Panc1 (cell line): ENCODE data around the gene ZCCHC8. TPM values are rescaled to one million over a fixed set of nuclear protein-coding genes. Genes with fewer than 3 reads are reported as not detected.

Source experiments
- ATAC-seq: fragments of 200-7000 bp; cut with Tn5 transposase; 2 replicates; pipeline ENCODE4 v1.9.1; 2020; ENCODE audit warnings: mild to moderate bottlenecking, moderate library complexity
- BruUV-seq: library from RNA; stranded (reverse); fragments of 400-500 nt; replicated peaks from 2 replicates; lab custom pipeline; 2021; lab: Mats Ljungman, UMichigan
- CTCF ChIA-PET: fragments of 300-600 bp; sonication (Branson Sonifier 250); formaldehyde crosslinking; loops from one replicate; lab custom pipeline; 2022; ENCODE audit warnings: antibody characterized with exemption; lab: Charles Lee
- POLR2A ChIA-PET: fragments of 300-600 bp; sonication (Branson Sonifier 250); formaldehyde crosslinking; loops from one replicate; lab custom pipeline; 2022; ENCODE audit warnings: antibody characterized with exemption; lab: Charles Lee
- DNase-seq: peaks from one replicate; pipeline ENCODE4 v3.0.0-alpha.2; 2010; ENCODE audit warnings: low read depth, low spot score
- H3K27ac ChIP-seq: 2 replicates; pipeline ENCODE4 v1.5.1; 2011; ENCODE audit warnings: mild to moderate bottlenecking, low read length, inconsistent platforms
- H3K27me3 ChIP-seq: fragments of 200-500 bp; sonication (Bioruptor generic); 2 replicates; pipeline ENCODE4 v1.6.0; 2014; ENCODE audit warnings: low read length, inconsistent platforms; ENCODE audit not compliant: control insufficient read depth, insufficient read depth
- H3K36me3 ChIP-seq: fragments of 200-500 bp; sonication (Bioruptor generic); 2 replicates; pipeline ENCODE4 v1.5.1; 2014; ENCODE audit warnings: inconsistent platforms, mild to moderate bottlenecking, low read length, moderate library complexity; ENCODE audit not compliant: control insufficient read depth, insufficient read depth
- H3K4me1 ChIP-seq: 2 replicates; pipeline ENCODE4 v1.5.1; 2011; ENCODE audit warnings: inconsistent platforms, mild to moderate bottlenecking, low read length, moderate library complexity; ENCODE audit not compliant: control insufficient read depth, insufficient read depth
- H3K4me3 ChIP-seq, 2 experiments: 2 replicates each; pipeline ENCODE4 v1.5.1; 2011 to 2012; ENCODE audit warnings: low read depth in 2 of 2, low read length in 2 of 2, mild to moderate bottlenecking in 2 of 2, inconsistent platforms in 1 of 2, moderate library complexity in 1 of 2
- H3K9me3 ChIP-seq: fragments of 200-500 bp; sonication (Bioruptor generic); 2 replicates; pipeline ENCODE4 v1.5.1; 2014; ENCODE audit warnings: low read depth, mild to moderate bottlenecking, inconsistent platforms, low read length, moderate library complexity; ENCODE audit not compliant: control insufficient read depth, insufficient read depth
- CTCF ChIP-seq: fragments of 450-650 bp; IDR thresholded peaks from 2 replicates; pipeline ENCODE4 v1.5.1; 2017; ENCODE audit warnings: mild to moderate bottlenecking
- POLR2AphosphoS5 ChIP-seq: IDR thresholded peaks from 2 replicates; pipeline ENCODE4 v1.6.1; 2012; ENCODE audit warnings: mild to moderate bottlenecking, low read depth, low read length, moderate library complexity
- REST ChIP-seq, 2 experiments: IDR thresholded peaks; 2 replicates each; pipeline ENCODE4 v1.6.1; 2011 to 2012; ENCODE audit warnings: low read depth in 2 of 2, control low read depth in 1 of 2, low read length in 1 of 2, mild to moderate bottlenecking in 1 of 2, moderate library complexity in 1 of 2; ENCODE audit not compliant: insufficient read depth in 1 of 2
- SIN3A ChIP-seq: IDR thresholded peaks from 2 replicates; pipeline ENCODE4 v1.6.1; 2012; ENCODE audit warnings: low read depth, mild to moderate bottlenecking, low read length, moderate library complexity, borderline replicate concordance; ENCODE audit not compliant: insufficient read depth
- TCF7L2 ChIP-seq: IDR thresholded peaks from 2 replicates; pipeline ENCODE4 v1.6.1; 2011; ENCODE audit warnings: mild to moderate bottlenecking, low read depth, low read length, inconsistent platforms
- in situ Hi-C: cut with HindIII; loops from 2 replicates; pipeline ENCODE4 v1.10.0; 2016; ENCODE audit warnings: low sequenced_read_pairs, low pct_unique_long_range_greater_than_20kb
- intact Hi-C: fragments of 100-400 bp; cut with micrococcal nuclease; formaldehyde crosslinking; loops from one replicate; pipeline ENCODE4 v1.10.0; 2022; ENCODE audit not compliant: unreplicated experiment
- total RNA-seq: library from RNA; stranded (reverse); gene quantifications from one replicate; pipeline ENCODE4 v1.2.1, GENCODE V29; 2021; ENCODE audit not compliant: unreplicated experiment

The ZCCHC8 gene
- total RNA-seq, 1 experiment from 2014 or later, result 32.5 TPM

- BruUV-seq, result no TSS peak
- H3K27ac ChIP-seq, result no peak overlapping the region
- in situ Hi-C loops, result no loop called here
- no peak for TF ChIP-seq SIN3A
- no peak for TF ChIP-seq POLR2AphosphoS5
- no peak for TF ChIP-seq CTCF
- TF ChIP-seq TCF7L2, result no peak
- no peak for TF ChIP-seq REST (IDR thresholded peaks at IDR 0.05; ENCODE audit: insufficient read depth in 1 of 2, low read depth in 2 of 2, low read length in 1 of 2)
- CTCF ChIA-PET, result no interaction called here
- no peak for ATAC-seq
- no peaks in the 10 kb centered on the region for H3K27me3 ChIP-seq
- peaks cover 16% of the 10 kb centered on the region; the same call in 1 of the 2 replicates for H3K4me1 ChIP-seq
- POLR2A ChIA-PET, result no interaction called here
- H3K4me3 ChIP-seq, result no peak overlapping the region
- intact Hi-C loops, result no loop called here
- no peaks in the 10 kb centered on the region for H3K9me3 ChIP-seq
- no peak for DNase-seq
- H3K36me3 ChIP-seq, result peaks cover 78% of the 10 kb centered on the region
Measured at GRCh38 chr12:122519418-122519817, 18.7 kb upstream of the ZCCHC8 start.

GRCh38 chr12:122518908-122519307 lies 18.2 kb upstream of the ZCCHC8 start:
- no peak for DNase-seq
- no peak overlapping the region for H3K4me3 ChIP-seq
- BruUV-seq, result no TSS peak
- TF ChIP-seq POLR2AphosphoS5, result no peak
- no peak for TF ChIP-seq REST (IDR thresholded peaks at IDR 0.05; ENCODE audit: insufficient read depth in 1 of 2, low read depth in 2 of 2, low read length in 1 of 2)
- no peak for TF ChIP-seq CTCF
- no peak for TF ChIP-seq TCF7L2
- TF ChIP-seq SIN3A, result no peak
- peaks cover 16% of the 10 kb centered on the region; the same call in 1 of the 2 replicates for H3K4me1 ChIP-seq
- in situ Hi-C loops (no loop called here), intact Hi-C loops (no loop called here)
- no peak overlapping the region for H3K27ac ChIP-seq
- ChIA-PET POLR2A (no interaction called here), CTCF (no interaction called here)
- H3K36me3 ChIP-seq, result peaks cover 76% of the 10 kb centered on the region
- ATAC-seq, result no peak
- H3K9me3 ChIP-seq, result no peaks in the 10 kb centered on the region
- H3K27me3 ChIP-seq, result no peaks in the 10 kb centered on the region
